ENCODE data around the gene PCMTD2. TPM values are rescaled to one million over a fixed set of nuclear protein-coding genes. Genes with fewer than 3 reads are reported as not detected.

The PCMTD2 gene
- total RNA-seq, 4 donors from 2014 or later, result 34.5 to 90.8 (median 46.9) TPM

DNA sequence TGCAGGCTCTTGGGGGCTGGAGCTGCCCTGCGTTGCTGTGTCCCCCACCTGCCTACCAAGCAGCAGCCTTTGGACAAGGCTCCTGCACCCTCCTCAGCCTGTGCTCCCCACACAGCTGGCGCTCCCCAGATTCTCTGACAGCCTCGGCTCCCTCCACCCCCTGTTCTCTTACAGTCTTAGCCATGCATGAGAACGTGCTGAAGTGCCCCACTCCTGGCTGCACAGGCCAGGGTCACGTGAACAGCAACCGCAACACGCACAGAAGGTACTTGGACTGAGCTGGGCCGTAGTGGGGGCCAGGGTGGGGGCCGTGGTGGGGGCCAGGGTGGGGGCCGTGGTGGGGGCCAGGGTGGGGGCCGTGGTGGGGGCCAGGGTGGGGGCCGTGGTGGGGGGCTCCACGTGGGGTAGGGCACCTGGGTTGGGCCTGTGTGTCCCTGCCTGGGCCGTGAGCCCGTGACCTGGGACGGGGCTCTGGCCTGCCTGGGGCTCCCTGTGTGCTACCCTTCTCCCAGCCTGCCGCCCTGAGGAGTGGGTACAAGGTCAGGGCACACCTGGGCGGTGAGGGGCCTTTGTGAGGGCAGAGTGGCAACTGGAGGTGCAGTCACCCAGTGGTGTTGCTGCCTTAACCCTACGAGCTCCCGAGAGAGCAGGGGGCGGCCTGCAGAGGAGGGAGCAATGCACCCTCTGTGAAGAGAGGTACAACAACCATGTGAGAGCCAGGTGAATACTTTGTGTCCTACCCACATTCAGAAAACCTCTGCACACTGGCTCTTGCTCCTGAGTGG, 43.5 kb upstream of the PCMTD2 start:
- no peak overlapping the region for H3K4me3 ChIP-seq
- H3K4me1 ChIP-seq, result peaks cover 0 to 10% (median 0%) of the 10 kb centered on the region in 4 donors
- no peaks in the 10 kb centered on the region for H3K36me3 ChIP-seq
- DNase-seq, result no peak
- no peaks in the 10 kb centered on the region for H3K27me3 ChIP-seq
- no peaks in the 10 kb centered on the region for H3K9me3 ChIP-seq
- peak overlapping the region in 1 of 4 donors; percentile 35 for H3K27ac ChIP-seq
- TF ChIP-seq, protein P1, sequence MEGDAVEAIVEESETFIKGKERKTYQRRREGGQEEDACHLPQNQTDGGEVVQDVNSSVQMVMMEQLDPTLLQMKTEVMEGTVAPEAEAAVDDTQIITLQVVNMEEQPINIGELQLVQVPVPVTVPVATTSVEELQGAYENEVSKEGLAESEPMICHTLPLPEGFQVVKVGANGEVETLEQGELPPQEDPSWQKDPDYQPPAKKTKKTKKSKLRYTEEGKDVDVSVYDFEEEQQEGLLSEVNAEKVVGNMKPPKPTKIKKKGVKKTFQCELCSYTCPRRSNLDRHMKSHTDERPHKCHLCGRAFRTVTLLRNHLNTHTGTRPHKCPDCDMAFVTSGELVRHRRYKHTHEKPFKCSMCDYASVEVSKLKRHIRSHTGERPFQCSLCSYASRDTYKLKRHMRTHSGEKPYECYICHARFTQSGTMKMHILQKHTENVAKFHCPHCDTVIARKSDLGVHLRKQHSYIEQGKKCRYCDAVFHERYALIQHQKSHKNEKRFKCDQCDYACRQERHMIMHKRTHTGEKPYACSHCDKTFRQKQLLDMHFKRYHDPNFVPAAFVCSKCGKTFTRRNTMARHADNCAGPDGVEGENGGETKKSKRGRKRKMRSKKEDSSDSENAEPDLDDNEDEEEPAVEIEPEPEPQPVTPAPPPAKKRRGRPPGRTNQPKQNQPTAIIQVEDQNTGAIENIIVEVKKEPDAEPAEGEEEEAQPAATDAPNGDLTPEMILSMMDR (IDR thresholded peaks at IDR 0.05), result no peak
- TF ChIP-seq POLR2A (IDR thresholded peaks at IDR 0.05), result no peak

DNA sequence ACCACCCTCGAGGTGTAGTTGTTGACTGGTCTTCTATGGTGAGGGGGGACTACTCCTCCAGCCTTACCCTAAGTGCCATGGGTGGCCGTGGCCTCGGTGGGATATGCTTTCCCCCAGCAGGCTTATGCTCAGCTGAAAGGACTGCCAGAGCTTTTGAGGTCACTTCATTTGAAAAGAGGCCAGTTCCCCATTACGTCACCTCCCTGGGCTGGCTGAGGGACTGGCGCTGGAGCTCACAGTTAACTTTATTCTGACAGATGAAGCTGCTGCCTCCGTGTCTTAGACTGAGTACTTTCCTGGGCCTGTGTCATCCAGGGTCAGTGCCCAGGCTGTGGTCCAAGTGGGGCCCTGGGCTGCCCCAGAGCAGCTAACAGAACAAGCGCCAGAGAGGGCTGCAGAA, 42.8 kb upstream of the PCMTD2 start:
- Histone ChIP-seq H3K4me3 (no peak overlapping the region), H3K36me3 (no peaks in the 10 kb centered on the region), H3K27me3 (no peaks in the 10 kb centered on the region), H3K9me3 (no peaks in the 10 kb centered on the region), H3K27ac (peak overlapping the region in 1 of 4 donors; percentile 35), H3K4me1 (peaks cover 0 to 10% (median 0%) of the 10 kb centered on the region in 4 donors)
- no peak for DNase-seq
- TF ChIP-seq, protein P1 (IDR thresholded peaks at IDR 0.05), result no peak
- no peak for TF ChIP-seq POLR2A (IDR thresholded peaks at IDR 0.05)

DNA sequence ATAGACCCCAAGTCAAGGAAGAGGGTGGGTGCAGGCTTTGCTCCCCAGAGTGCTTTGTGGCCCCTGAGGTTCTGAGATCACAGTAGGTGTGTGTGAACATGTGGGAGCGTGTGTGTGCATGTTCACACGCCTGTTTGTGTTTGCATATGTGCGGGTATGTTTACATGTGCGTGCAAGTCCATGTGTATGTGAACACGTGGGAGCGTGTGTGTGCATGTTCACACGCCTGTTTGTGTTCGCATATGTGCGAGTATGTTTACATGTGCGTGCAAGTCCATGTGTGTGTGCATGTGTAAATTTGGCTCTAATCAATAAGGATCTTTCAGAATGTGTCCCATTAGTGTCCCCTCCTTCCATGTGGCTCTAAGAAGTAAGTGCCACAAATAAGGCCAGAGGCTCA, 41.4 kb upstream of the PCMTD2 start:
- TF ChIP-seq POLR2A (IDR thresholded peaks at IDR 0.05), result no peak
- TF ChIP-seq, protein P1 (IDR thresholded peaks at IDR 0.05), result no peak
- Histone ChIP-seq H3K4me3 (no peak overlapping the region), H3K9me3 (no peaks in the 10 kb centered on the region), H3K36me3 (no peaks in the 10 kb centered on the region), H3K27ac (no peak overlapping the region), H3K27me3 (no peaks in the 10 kb centered on the region), H3K4me1 (peaks cover 0 to 10% (median 0%) of the 10 kb centered on the region in 4 donors)
- no peak for DNase-seq

DNA sequence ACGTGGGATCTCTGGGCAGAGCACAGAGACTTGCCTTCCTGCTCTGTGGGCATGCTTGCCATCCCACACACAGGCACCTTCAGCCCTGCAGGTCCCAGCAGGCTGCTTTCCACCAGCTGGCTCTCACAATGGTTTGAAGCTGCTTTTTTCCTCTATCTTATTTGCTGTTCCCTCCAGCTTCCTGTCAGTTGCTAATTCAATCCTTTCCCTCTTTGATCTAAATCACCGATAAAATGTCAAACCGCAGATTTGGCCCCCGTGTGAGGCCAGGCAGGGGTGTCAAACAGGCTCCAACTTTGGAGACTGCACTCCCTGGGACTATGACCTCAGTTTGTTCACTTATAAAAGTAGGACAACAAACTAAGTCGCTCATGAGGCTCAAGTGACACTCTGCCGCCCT, 40.6 kb upstream of the PCMTD2 start:
- H3K36me3 ChIP-seq, result no peaks in the 10 kb centered on the region
- H3K4me3 ChIP-seq, result no peak overlapping the region
- peaks cover 0 to 10% (median 0%) of the 10 kb centered on the region in 4 donors for H3K4me1 ChIP-seq
- no peak overlapping the region for H3K27ac ChIP-seq
- H3K9me3 ChIP-seq, result no peaks in the 10 kb centered on the region
- TF ChIP-seq, protein P1 (IDR thresholded peaks at IDR 0.05), result no peak
- TF ChIP-seq POLR2A (IDR thresholded peaks at IDR 0.05), result no peak
- no peak for DNase-seq
- no peaks in the 10 kb centered on the region for H3K27me3 ChIP-seq

DNA sequence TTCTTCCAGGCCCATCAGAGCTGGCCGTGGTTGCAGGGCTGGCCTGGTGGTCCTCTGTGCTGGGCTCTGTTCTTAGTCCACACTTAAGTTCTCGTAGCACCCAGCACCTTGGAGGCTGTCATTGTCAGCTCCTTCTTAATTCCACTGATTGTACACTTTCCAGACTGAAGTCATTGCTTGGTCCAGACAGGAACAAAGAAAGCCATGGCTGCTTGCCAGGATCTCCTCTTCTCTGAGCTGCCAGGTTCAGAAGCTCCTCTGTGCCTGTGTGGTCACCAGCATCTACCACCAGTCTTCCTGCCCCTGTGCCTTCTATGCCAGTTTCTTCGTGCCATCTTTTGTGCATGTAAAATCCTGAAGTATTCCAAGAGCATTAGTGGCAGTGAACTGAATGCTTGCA, 39.5 kb upstream of the PCMTD2 start:
- H3K9me3 ChIP-seq, result no peaks in the 10 kb centered on the region
- no peaks in the 10 kb centered on the region for H3K27me3 ChIP-seq
- TF ChIP-seq, protein P1 (IDR thresholded peaks at IDR 0.05), result no peak
- no peak for TF ChIP-seq POLR2A (IDR thresholded peaks at IDR 0.05)
- H3K36me3 ChIP-seq, result no peaks in the 10 kb centered on the region
- peaks cover 0 to 10% (median 0%) of the 10 kb centered on the region in 4 donors for H3K4me1 ChIP-seq
- DNase-seq, result no peak
- no peak overlapping the region for H3K4me3 ChIP-seq
- no peak overlapping the region for H3K27ac ChIP-seq
